Measurements from ENCODE around the gene EFCAB8. TPM values are rescaled to one million over a fixed set of nuclear protein-coding genes. Genes with fewer than 3 reads are reported as not detected.

Gene EFCAB8
- total and polyA plus RNA-seq, 9 donors = 0.08 to 0.20 TPM; not detected in 7

DNA sequence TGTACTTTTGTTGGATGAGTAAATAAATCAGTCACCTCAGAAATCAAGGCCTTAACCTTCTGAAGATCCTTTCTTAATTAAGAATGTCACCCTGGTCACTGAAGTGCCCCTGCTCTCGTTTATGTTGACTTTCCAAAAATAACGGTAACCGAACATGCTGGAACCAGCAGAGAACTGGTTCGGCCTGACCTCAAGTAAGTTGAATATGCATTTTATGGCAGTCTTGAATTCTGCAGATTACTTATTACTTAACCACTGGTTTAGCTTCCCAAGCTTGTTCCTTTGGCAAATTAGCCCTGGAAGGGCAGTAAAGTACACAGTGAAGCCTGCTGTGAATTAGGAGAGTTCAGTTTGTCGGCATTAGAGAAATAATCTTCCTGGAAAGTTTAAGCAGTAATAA lies 26.7 kb upstream of the EFCAB8 start:
- intact Hi-C loops (cut with DNase I) = no loop called here
- no peak for DNase-seq
- TF ChIP-seq POLR2A (IDR thresholded peaks at IDR 0.05) (no peak), EP300 (IDR thresholded peaks at IDR 0.05) (no peak)
- TF ChIP-seq, protein P1, sequence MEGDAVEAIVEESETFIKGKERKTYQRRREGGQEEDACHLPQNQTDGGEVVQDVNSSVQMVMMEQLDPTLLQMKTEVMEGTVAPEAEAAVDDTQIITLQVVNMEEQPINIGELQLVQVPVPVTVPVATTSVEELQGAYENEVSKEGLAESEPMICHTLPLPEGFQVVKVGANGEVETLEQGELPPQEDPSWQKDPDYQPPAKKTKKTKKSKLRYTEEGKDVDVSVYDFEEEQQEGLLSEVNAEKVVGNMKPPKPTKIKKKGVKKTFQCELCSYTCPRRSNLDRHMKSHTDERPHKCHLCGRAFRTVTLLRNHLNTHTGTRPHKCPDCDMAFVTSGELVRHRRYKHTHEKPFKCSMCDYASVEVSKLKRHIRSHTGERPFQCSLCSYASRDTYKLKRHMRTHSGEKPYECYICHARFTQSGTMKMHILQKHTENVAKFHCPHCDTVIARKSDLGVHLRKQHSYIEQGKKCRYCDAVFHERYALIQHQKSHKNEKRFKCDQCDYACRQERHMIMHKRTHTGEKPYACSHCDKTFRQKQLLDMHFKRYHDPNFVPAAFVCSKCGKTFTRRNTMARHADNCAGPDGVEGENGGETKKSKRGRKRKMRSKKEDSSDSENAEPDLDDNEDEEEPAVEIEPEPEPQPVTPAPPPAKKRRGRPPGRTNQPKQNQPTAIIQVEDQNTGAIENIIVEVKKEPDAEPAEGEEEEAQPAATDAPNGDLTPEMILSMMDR (IDR thresholded peaks at IDR 0.05) = no peak
- WGBS, 3 donors = 66 to 86% (median 86%) methylated on average over 5 of the region's 5 CpGs
- Histone ChIP-seq H3K4me3 (no peak overlapping the region), H3K9me3 (no peaks in the 10 kb centered on the region), H3K4me1 (ENCODE audit: insufficient read depth) (peaks cover 2% of the 10 kb centered on the region), H3K27me3 (no peaks in the 10 kb centered on the region), H3K27ac (no peak overlapping the region), H3K36me3 (no peaks in the 10 kb centered on the region)

DNA sequence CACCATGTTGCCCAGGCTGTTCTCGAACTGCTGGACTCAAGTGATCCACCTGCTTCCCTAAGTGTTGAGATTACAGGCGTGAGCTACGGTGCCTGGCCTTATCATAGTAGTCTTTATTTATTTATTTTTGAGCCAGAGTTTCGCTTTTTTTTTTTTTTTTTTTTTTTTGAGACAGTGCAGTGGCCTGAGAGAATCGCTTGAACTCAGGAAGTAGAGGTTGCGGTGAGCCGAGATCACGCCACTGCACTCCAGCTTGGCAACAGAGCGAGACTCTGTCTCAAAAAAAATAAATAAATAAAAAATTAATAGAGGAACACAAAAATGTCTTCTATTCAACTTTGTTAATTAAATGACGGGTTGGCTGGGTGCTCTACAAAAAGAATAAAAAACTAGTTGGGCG lies 26.1 kb upstream of the EFCAB8 start:
- Histone ChIP-seq H3K27me3 (no peaks in the 10 kb centered on the region), H3K27ac (no peak overlapping the region), H3K4me1 (ENCODE audit: insufficient read depth) (peaks cover 2% of the 10 kb centered on the region), H3K4me3 (no peak overlapping the region), H3K9me3 (no peaks in the 10 kb centered on the region), H3K36me3 (no peaks in the 10 kb centered on the region)
- TF ChIP-seq, protein P1 (IDR thresholded peaks at IDR 0.05) = no peak
- TF ChIP-seq POLR2A (IDR thresholded peaks at IDR 0.05) (no peak), EP300 (IDR thresholded peaks at IDR 0.05) (no peak)
- intact Hi-C loops (cut with DNase I) = no loop called here
- WGBS, 3 donors = 86 to 90% (median 88%) methylated on average over 11 of the region's 11 CpGs
- no peak for DNase-seq

DNA sequence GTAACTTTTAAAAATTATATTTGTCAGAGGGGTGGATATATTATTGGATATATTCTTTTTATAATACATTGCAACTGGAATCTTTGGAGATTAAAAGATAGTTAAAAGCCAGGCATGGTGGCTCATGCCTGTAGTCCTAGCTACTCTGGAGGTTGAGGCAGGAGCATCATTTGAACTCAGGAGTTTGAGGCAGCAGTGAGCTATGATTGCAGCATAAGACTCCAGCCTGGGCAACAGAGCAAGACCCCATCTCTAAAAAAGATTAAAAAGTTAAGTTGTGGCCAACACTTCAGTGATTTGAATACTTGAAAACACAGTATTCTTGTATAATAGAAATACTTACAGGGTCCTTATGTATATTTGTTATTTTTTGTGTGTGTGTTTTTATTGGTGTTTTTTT lies 23.8 kb upstream of the EFCAB8 start:
- intact Hi-C loops (cut with DNase I) = no loop called here
- TF ChIP-seq, protein P1 (IDR thresholded peaks at IDR 0.05) = no peak
- TF ChIP-seq POLR2A (IDR thresholded peaks at IDR 0.05) = no peak
- no peak for TF ChIP-seq EP300 (IDR thresholded peaks at IDR 0.05)
- H3K27me3 ChIP-seq = no peaks in the 10 kb centered on the region

DNA sequence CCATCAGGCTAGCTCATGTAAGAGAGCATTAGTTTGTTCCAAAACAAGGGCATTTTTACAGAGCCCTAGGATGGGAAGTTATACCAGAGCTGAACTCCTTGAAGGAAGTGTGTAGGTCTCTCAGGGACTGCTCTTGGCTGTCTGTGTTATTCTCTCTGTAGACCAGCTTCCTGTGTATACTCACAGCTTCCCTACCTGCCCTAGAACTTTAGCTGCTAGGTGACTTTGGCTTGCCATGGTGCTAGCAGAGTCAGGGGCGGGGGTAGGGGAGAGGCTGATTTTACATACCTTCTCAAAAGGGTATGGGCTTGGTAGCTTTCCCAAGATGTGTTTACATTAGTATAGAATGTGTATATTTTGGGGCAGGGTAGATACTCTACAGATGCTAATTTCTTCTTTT lies 21.6 kb upstream of the EFCAB8 start:
- intact Hi-C loops (cut with DNase I) = no loop called here
- Histone ChIP-seq H3K9me3 (no peaks in the 10 kb centered on the region), H3K27me3 (no peaks in the 10 kb centered on the region), H3K4me3 (no peak overlapping the region), H3K27ac (no peak overlapping the region), H3K36me3 (no peaks in the 10 kb centered on the region), H3K4me1 (ENCODE audit: insufficient read depth) (no peaks in the 10 kb centered on the region)
- TF ChIP-seq, protein P1 (IDR thresholded peaks at IDR 0.05) = no peak
- TF ChIP-seq EP300 (IDR thresholded peaks at IDR 0.05) (no peak), POLR2A (IDR thresholded peaks at IDR 0.05) (no peak)
- WGBS, 3 donors = 48 to 60% (median 50%) methylated on average over 1 of the region's 1 CpG
- DNase-seq = no peak

More for the DNA sequence above, 23.8 kb upstream of the EFCAB8 start:
- peaks cover 1% of the 10 kb centered on the region for H3K4me1 ChIP-seq (ENCODE audit: insufficient read depth)
- no peaks in the 10 kb centered on the region for H3K9me3 ChIP-seq
- H3K27ac ChIP-seq = no peak overlapping the region
- no peak for DNase-seq
- H3K36me3 ChIP-seq = no peaks in the 10 kb centered on the region
- no peak overlapping the region for H3K4me3 ChIP-seq

Data from ovary (tissue), 9 donors.